ENCODE measurements around the gene NFKBIE.

The NFKBIE gene

GRCh38 chr6:44230034-44230675 lies 35.2 kb downstream of the NFKBIE start:
- no peak overlapping the region for H3K9ac ChIP-seq (ENCODE audit: low read length)
- no peaks in the 10 kb centered on the region for H3K9me3 ChIP-seq (ENCODE audit: low read length)
- H3F3A ChIP-seq (ENCODE audit: insufficient read depth, low read length): no peaks in the 10 kb centered on the region
- H3K4me2 ChIP-seq (ENCODE audit: low read length): no peak overlapping the region
- no peak overlapping the region for H2AFZ ChIP-seq (ENCODE audit: low read length)
- H3K4me3 ChIP-seq (ENCODE audit: low read depth, low read length, poor library complexity, severe bottlenecking): no peak overlapping the region
- no peaks in the 10 kb centered on the region for H3K79me2 ChIP-seq (ENCODE audit: insufficient read depth, low read length)
- H3K4me1 ChIP-seq (ENCODE audit: insufficient read depth, low read length, severe bottlenecking): peaks cover 14% of the 10 kb centered on the region
- TF ChIP-seq CTCF (IDR thresholded peaks at IDR 0.05; ENCODE audit: low read length) (no peak), EZH2 (IDR thresholded peaks at IDR 0.05; ENCODE audit: borderline replicate concordance, low read length) (no peak)
- no peaks in the 10 kb centered on the region for H4K20me1 ChIP-seq (ENCODE audit: insufficient read depth, low read length)
- no peak overlapping the region for H3K27ac ChIP-seq (ENCODE audit: low read depth, low read length, poor library complexity, severe bottlenecking)
- H3K9me2 ChIP-seq (ENCODE audit: low read depth, low read length): no peaks in the 10 kb centered on the region
- H3K27me3 ChIP-seq (ENCODE audit: insufficient read depth, low read length): no peaks in the 10 kb centered on the region
- peaks cover 63% of the 10 kb centered on the region for H3K36me3 ChIP-seq (ENCODE audit: insufficient read depth, low read length)

GRCh38 chr6:44229376-44230033 lies 35.8 kb downstream of the NFKBIE start:
- H3K9ac ChIP-seq (ENCODE audit: low read length): no peak overlapping the region
- H3K4me2 ChIP-seq (ENCODE audit: low read length): no peak overlapping the region

GRCh38 chr6:44228836-44229235 lies 36.5 kb downstream of the NFKBIE start:
- H3K79me2 ChIP-seq (ENCODE audit: insufficient read depth, low read length): no peaks in the 10 kb centered on the region
- no peaks in the 10 kb centered on the region for H3K9me3 ChIP-seq (ENCODE audit: low read length)
- H3K4me1 ChIP-seq (ENCODE audit: insufficient read depth, low read length, severe bottlenecking): peaks cover 26% of the 10 kb centered on the region
- H3K27ac ChIP-seq (ENCODE audit: low read depth, low read length, poor library complexity, severe bottlenecking): no peak overlapping the region
- no peak overlapping the region for H2AFZ ChIP-seq (ENCODE audit: low read length)
- no peaks in the 10 kb centered on the region for H3F3A ChIP-seq (ENCODE audit: insufficient read depth, low read length)
- H3K36me3 ChIP-seq (ENCODE audit: insufficient read depth, low read length): peaks cover 54% of the 10 kb centered on the region
- TF ChIP-seq EZH2 (IDR thresholded peaks at IDR 0.05; ENCODE audit: borderline replicate concordance, low read length) (no peak), CTCF (IDR thresholded peaks at IDR 0.05; ENCODE audit: low read length) (no peak)
- no peaks in the 10 kb centered on the region for H3K27me3 ChIP-seq (ENCODE audit: insufficient read depth, low read length)
- H3K9me2 ChIP-seq (ENCODE audit: low read depth, low read length): no peaks in the 10 kb centered on the region
- no peak overlapping the region for H3K9ac ChIP-seq (ENCODE audit: low read length)
- no peak overlapping the region for H3K4me2 ChIP-seq (ENCODE audit: low read length)
- no peak overlapping the region for H3K4me3 ChIP-seq (ENCODE audit: low read depth, low read length, poor library complexity, severe bottlenecking)
- H4K20me1 ChIP-seq (ENCODE audit: insufficient read depth, low read length): no peaks in the 10 kb centered on the region

More at GRCh38 chr6:44229376-44230033, 35.8 kb downstream of the NFKBIE start:
- Histone ChIP-seq H3K27ac (ENCODE audit: low read depth, low read length, poor library complexity, severe bottlenecking) (no peak overlapping the region), H3F3A (ENCODE audit: insufficient read depth, low read length) (no peaks in the 10 kb centered on the region), H3K27me3 (ENCODE audit: insufficient read depth, low read length) (no peaks in the 10 kb centered on the region), H2AFZ (ENCODE audit: low read length) (no peak overlapping the region), H3K4me1 (ENCODE audit: insufficient read depth, low read length, severe bottlenecking) (peaks cover 20% of the 10 kb centered on the region), H3K36me3 (ENCODE audit: insufficient read depth, low read length) (peaks cover 57% of the 10 kb centered on the region), H4K20me1 (ENCODE audit: insufficient read depth, low read length) (no peaks in the 10 kb centered on the region), H3K79me2 (ENCODE audit: insufficient read depth, low read length) (no peaks in the 10 kb centered on the region), H3K9me2 (ENCODE audit: low read depth, low read length) (no peaks in the 10 kb centered on the region), H3K4me3 (ENCODE audit: low read depth, low read length, poor library complexity, severe bottlenecking) (no peak overlapping the region), H3K9me3 (ENCODE audit: low read length) (no peaks in the 10 kb centered on the region)
- TF ChIP-seq CTCF (IDR thresholded peaks at IDR 0.05; ENCODE audit: low read length) (no peak), EZH2 (IDR thresholded peaks at IDR 0.05; ENCODE audit: borderline replicate concordance, low read length) (no peak)

Data from OCI-LY1 (cell line).